ENCODE results near the gene ALDH1A3.

Gene ALDH1A3

GRCh38 chr15:100919481-100920405, 40.1 kb downstream of the ALDH1A3 start:
- Mint-ChIP-seq H3K36me3 (no peaks in the 10 kb centered on the region), H3K4me3 (peak overlapping the region; percentile 44), H3K9me3 (no peaks in the 10 kb centered on the region), H3K4me1 (peaks cover 15% of the 10 kb centered on the region), H3K27ac (no peak overlapping the region)
- ATAC-seq (peak; percentile 31), DNase-seq (ENCODE audit: low spot score in 2 of 2) (peak in 1 of 2 donors; percentile 57)

- ATAC-seq (no peak), DNase-seq (ENCODE audit: low spot score in 2 of 2) (no peak)
- Mint-ChIP-seq H3K4me1 (peaks cover 15% of the 10 kb centered on the region), H3K36me3 (no peaks in the 10 kb centered on the region), H3K27ac (no peak overlapping the region), H3K9me3 (no peaks in the 10 kb centered on the region), H3K4me3 (peak overlapping the region; percentile 44)
Measured at GRCh38 chr15:100920516-100921135, 41.0 kb downstream of the ALDH1A3 start.

- H3K9me3 Mint-ChIP-seq: no peaks in the 10 kb centered on the region
- ATAC-seq: no peak
- no peak for DNase-seq (ENCODE audit: low spot score in 2 of 2)
- H3K36me3 Mint-ChIP-seq: no peaks in the 10 kb centered on the region
- peaks cover 15% of the 10 kb centered on the region for H3K4me1 Mint-ChIP-seq
- no peak overlapping the region for H3K27ac Mint-ChIP-seq
- no peak overlapping the region for H3K4me3 Mint-ChIP-seq
Measured at GRCh38 chr15:100922192-100923040, 42.8 kb downstream of the ALDH1A3 start.

- ATAC-seq (no peak), DNase-seq (ENCODE audit: low spot score in 2 of 2) (no peak)
- H3K4me1 Mint-ChIP-seq: peaks cover 15% of the 10 kb centered on the region
- H3K4me3 Mint-ChIP-seq: no peak overlapping the region
- no peaks in the 10 kb centered on the region for H3K9me3 Mint-ChIP-seq
- no peak overlapping the region for H3K27ac Mint-ChIP-seq
- no peaks in the 10 kb centered on the region for H3K36me3 Mint-ChIP-seq
Measured at GRCh38 chr15:100923076-100923475, 43.4 kb downstream of the ALDH1A3 start.

GRCh38 chr15:100923902-100924301, 44.3 kb downstream of the ALDH1A3 start:
- H3K4me1 Mint-ChIP-seq: peaks cover 7% of the 10 kb centered on the region
- DNase-seq (ENCODE audit: low spot score in 2 of 2): no peak
- no peaks in the 10 kb centered on the region for H3K9me3 Mint-ChIP-seq
- no peak overlapping the region for H3K27ac Mint-ChIP-seq
- no peak overlapping the region for H3K4me3 Mint-ChIP-seq
- ATAC-seq: no peak
- H3K36me3 Mint-ChIP-seq: no peaks in the 10 kb centered on the region

GRCh38 chr15:100924436-100924835, 44.8 kb downstream of the ALDH1A3 start:
- no peak overlapping the region for H3K4me3 Mint-ChIP-seq
- no peaks in the 10 kb centered on the region for H3K9me3 Mint-ChIP-seq
- no peak for ATAC-seq
- peaks cover 6% of the 10 kb centered on the region for H3K4me1 Mint-ChIP-seq
- DNase-seq (ENCODE audit: low spot score in 2 of 2): no peak
- no peaks in the 10 kb centered on the region for H3K36me3 Mint-ChIP-seq
- H3K27ac Mint-ChIP-seq: no peak overlapping the region

- peaks cover 6% of the 10 kb centered on the region for H3K4me1 Mint-ChIP-seq
- H3K4me3 Mint-ChIP-seq: no peak overlapping the region
- DNase-seq (ENCODE audit: low spot score in 2 of 2) (no peak), ATAC-seq (no peak)
- H3K27ac Mint-ChIP-seq: no peak overlapping the region
- H3K9me3 Mint-ChIP-seq: no peaks in the 10 kb centered on the region
- no peaks in the 10 kb centered on the region for H3K36me3 Mint-ChIP-seq
Measured at GRCh38 chr15:100925480-100925879, 45.8 kb downstream of the ALDH1A3 start.

- peaks cover 6% of the 10 kb centered on the region for H3K4me1 Mint-ChIP-seq
- H3K36me3 Mint-ChIP-seq: no peaks in the 10 kb centered on the region
Measured at GRCh38 chr15:100926258-100926657, 46.6 kb downstream of the ALDH1A3 start.

GRCh38 chr15:100926971-100927756, 47.5 kb downstream of the ALDH1A3 start:
- H3K4me1 Mint-ChIP-seq: peaks cover 6% of the 10 kb centered on the region
- no peak overlapping the region for H3K27ac Mint-ChIP-seq
- no peak overlapping the region for H3K4me3 Mint-ChIP-seq
- no peak for ATAC-seq
- no peaks in the 10 kb centered on the region for H3K9me3 Mint-ChIP-seq
- DNase-seq (ENCODE audit: low spot score in 2 of 2): no peak
- no peaks in the 10 kb centered on the region for H3K36me3 Mint-ChIP-seq

More at GRCh38 chr15:100926258-100926657, 46.6 kb downstream of the ALDH1A3 start:
- Mint-ChIP-seq H3K9me3 (no peaks in the 10 kb centered on the region), H3K4me3 (no peak overlapping the region), H3K27ac (no peak overlapping the region)
- DNase-seq (ENCODE audit: low spot score in 2 of 2) (no peak), ATAC-seq (no peak)

- Mint-ChIP-seq H3K4me1 (no peaks in the 10 kb centered on the region), H3K4me3 (no peak overlapping the region), H3K27ac (no peak overlapping the region), H3K36me3 (no peaks in the 10 kb centered on the region), H3K9me3 (no peaks in the 10 kb centered on the region)
- no peak for DNase-seq (ENCODE audit: low spot score in 2 of 2)
- ATAC-seq: no peak
Measured at GRCh38 chr15:100928632-100929280, 49.1 kb downstream of the ALDH1A3 start.

- Mint-ChIP-seq H3K36me3 (no peaks in the 10 kb centered on the region), H3K4me1 (no peaks in the 10 kb centered on the region), H3K27ac (no peak overlapping the region), H3K4me3 (no peak overlapping the region), H3K9me3 (no peaks in the 10 kb centered on the region)
- ATAC-seq: no peak
- DNase-seq (ENCODE audit: low spot score in 2 of 2): no peak
Measured at GRCh38 chr15:100929641-100930042, 50.0 kb downstream of the ALDH1A3 start.

GRCh38 chr15:100930306-100930848, 50.7 kb downstream of the ALDH1A3 start:
- H3K4me1 Mint-ChIP-seq: no peaks in the 10 kb centered on the region
- no peak for DNase-seq (ENCODE audit: low spot score in 2 of 2)
- H3K36me3 Mint-ChIP-seq: no peaks in the 10 kb centered on the region
- H3K27ac Mint-ChIP-seq: no peak overlapping the region
- no peaks in the 10 kb centered on the region for H3K9me3 Mint-ChIP-seq
- ATAC-seq: peak; percentile 29
- H3K4me3 Mint-ChIP-seq: no peak overlapping the region

- Mint-ChIP-seq H3K4me3 (no peak overlapping the region), H3K27ac (no peak overlapping the region), H3K4me1 (no peaks in the 10 kb centered on the region), H3K36me3 (no peaks in the 10 kb centered on the region), H3K9me3 (no peaks in the 10 kb centered on the region)
- DNase-seq (ENCODE audit: low spot score in 2 of 2) (no peak), ATAC-seq (no peak)
Measured at GRCh38 chr15:100931143-100931890, 51.7 kb downstream of the ALDH1A3 start.

Data from stimulated activated effector memory CD8-positive, alpha-beta T cell treated with anti-CD3 and anti-CD28 coated beads, Interleukin-12 subunit alpha, Interleukin-12 subunit beta, amount 100 ng/mL, for 72 hours (primary cell).